Activated naive CD4-positive, alpha-beta T cell (primary cell): ENCODE measurements around the gene WDR20.
"Not testable (repeated sequence)": the region's sequence is repeated elsewhere in the genome, so short reads cannot be mapped to it uniquely, and the experiment has no call there.

Source experiments
- DNase-seq, 4 experiments: peaks; one replicate each; lab custom pipeline; 2025; lab: John Stamatoyannopoulos, UW

WDR20 gene

GRCh38 chr14:102171173-102172020, 31.7 kb downstream of the WDR20 start:
- no peak for DNase-seq

- not testable (repeated sequence) for DNase-seq
These were observed 32.2 kb downstream of the WDR20 start for GRCh38 chr14:102172021-102172272.

GRCh38 chr14:102172721-102173120, 33.0 kb downstream of the WDR20 start:
- not testable (repeated sequence) for DNase-seq

GRCh38 chr14:102177161-102177560, 37.5 kb downstream of the WDR20 start:
- no peak for DNase-seq

DNA sequence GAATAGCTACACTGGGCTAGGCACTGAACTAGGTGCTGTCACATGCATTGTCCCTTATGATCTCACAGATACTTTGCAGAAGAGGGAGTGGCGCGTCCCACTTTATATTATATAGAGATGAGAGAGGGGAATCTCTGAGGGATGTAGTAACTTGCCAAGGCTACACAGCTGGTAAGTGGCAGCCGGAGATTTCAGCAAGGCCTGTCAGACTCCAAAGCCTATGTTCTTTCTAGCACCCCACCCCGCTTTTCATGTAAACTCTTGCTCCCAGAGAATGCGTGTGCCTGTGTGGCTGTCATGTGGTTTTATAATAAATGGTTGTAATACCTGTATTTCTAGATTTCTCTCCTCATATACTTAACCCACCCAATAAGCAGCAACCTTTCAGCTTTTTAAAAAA, 39.1 kb downstream of the WDR20 start:
- DNase-seq = no peak

GRCh38 chr14:102180248-102180998, 40.7 kb downstream of the WDR20 start:
- no peak for DNase-seq

GRCh38 chr14:102181187-102181586, 41.5 kb downstream of the WDR20 start:
- DNase-seq = no peak

GRCh38 chr14:102182190-102182589, 42.5 kb downstream of the WDR20 start:
- no peak for DNase-seq

DNA sequence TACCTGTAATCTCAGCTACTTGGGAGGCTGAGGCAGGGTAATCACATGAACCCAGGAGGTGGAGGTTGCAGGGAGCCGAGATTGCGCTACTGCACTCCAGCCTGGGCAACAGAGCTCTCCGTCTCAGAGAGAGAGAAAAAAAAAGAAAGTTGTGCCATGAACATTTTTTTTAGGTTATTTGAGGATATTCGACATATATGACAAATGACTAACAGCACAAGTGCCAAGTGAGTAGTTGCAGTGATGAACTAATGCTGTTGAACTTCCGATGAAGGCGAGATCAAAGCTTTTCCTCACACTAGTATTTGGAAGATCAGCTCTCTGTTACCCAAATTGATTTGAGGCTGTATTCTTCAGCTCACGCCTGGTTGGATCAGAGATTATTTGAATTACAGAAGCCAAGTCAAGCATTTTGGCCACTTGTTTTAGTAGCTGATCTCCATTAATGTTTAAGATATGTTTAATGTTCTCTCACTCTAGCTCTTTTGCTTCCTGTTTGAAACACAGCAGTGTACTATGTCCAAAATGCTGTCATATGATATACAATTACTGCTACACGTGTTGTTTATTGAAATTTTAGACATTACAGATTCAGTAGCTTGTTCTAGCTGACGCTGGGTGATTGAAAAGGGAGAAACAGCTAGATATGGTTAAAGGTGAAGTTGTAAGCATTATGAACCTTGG, 43.4 kb downstream of the WDR20 start:
- no peak for DNase-seq

DNA sequence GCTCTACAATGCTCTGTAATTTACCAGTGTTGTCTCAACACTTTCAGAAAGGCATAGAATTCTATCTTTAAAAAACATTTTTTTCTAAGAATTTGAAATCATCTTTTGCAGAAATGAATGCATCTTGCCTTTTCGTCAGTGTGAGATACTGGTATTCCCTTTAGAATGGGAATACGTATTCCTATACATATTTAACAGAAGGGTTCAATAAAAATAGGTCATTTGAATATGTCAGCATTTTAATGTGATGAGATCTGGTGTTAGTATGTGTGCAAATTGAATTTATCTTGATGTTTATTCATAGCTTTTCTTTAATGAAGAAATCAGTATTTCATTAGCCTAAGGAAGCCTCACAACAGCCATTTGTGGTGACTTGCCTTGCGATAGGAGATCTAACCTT, 44.2 kb downstream of the WDR20 start:
- DNase-seq = no peak

DNA sequence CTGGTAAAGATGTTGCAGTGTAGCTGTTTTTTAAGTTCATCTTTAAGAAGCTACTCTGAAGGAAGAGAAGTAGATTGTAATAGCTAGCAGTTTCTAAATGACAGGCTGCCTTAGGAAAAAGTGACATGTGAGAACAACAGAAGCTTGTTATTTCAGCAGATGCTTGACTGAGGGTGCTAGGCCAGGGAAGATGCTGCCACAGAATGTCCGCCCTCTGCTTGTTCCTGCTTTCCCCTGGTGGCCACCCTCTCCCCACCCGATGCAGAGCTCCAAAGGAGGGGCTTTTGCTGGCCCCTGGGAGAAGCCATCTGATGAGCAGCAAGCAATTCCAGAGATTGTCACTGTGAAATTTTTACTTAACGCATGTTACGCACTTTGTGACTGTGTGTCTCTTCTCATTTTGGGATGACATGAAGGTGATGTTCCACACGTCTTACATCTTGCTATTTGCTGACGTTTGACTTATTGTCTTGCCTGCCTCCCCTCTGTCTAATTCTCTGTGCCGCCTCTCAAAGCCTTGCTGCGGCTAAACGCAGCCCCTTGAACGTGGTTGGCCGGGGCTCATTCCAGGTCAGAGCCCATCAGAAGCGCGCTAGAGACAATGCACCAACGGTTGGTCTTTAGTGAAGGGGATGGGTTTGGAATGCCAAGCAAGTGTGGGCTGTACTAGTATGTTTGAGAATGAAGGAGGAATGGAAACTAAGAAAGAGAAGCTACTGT, 44.8 kb downstream of the WDR20 start:
- DNase-seq = no peak

- DNase-seq = no peak
These were observed 45.7 kb downstream of the WDR20 start for GRCh38 chr14:102185360-102185759.

DNA sequence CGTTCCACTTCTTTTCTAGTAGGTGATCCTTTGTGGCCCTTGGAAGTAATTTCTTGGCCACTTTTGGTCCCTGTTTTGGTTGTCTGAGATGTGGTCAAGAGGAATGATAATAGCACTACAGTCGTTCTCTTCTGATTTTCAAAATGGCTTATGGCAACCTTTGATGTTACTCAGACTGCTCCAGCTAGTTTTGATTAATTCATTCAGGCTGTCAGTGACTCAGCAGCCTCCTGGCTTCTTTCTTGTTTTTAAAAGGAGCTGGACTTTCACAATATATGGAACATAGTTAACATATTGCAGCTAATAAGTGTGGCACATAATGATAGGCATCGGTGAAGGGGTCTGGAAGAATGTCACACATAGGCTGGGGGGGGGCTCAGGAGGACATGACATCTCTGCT, 47.3 kb downstream of the WDR20 start:
- DNase-seq = no peak

DNA sequence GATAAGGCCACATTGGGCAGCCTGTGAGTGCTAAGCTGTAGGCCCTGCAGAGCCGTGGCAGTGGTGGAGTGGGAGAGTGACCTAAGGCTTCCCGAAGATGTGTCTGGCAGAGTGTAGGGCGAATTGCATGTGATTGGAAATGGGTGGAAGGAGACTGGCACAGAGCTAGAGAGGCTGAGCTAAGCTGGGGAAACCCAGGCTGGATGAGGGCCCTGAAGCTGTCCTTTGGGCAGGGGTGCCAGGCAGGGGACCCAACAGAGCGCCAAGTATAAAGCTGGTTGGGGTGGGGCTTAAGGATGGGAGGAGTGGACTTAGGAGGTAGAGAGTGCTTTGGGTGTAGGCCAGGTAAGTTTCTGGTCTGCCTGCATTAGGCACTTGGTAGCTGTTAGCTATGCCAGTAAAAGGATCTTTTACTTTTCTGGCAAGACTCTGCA, 47.9 kb downstream of the WDR20 start:
- DNase-seq = no peak

DNA sequence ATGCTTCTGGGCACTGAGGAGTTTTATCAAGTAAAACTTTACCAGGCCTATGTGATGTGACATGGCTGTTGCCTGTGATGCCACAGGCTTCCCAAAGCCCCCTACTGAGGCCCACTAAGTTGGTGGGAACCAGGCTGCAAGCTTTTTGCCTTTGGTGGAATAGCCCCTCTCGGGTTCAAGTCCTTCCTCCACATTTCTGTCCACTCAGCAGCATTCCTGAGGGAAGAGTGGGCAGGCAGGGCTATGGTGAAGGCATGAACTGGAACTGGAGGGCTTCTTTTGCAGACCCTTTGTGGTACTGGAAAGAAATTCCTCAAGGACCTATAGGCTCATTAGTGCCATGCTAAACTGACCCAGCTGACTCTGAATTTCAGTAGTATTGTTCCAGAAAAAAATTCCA, 48.5 kb downstream of the WDR20 start:
- no peak for DNase-seq

GRCh38 chr14:102189874-102190273, 50.2 kb downstream of the WDR20 start:
- DNase-seq = no peak

- DNase-seq = no peak
These were observed 53.3 kb downstream of the WDR20 start for GRCh38 chr14:102192840-102193502.

DNA sequence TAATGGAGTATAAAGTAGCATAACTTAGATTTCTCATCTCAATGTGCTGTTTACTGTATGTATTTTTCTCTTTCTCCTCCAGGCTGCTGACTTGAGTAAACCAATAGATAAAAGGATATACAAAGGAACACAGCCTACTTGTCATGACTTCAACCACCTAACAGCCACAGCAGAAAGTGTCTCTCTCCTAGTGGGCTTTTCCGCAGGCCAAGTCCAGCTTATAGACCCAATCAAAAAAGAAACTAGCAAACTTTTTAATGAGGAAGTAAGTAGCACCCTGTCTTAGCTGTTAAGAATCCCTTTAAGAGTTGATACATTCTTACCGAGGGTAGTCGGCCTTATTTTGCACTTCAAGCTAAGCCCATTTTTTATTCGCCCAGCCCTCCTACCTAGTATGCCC, 55.2 kb downstream of the WDR20 start:
- no peak for DNase-seq

GRCh38 chr14:102195446-102195845, 55.7 kb downstream of the WDR20 start:
- no peak for DNase-seq

GRCh38 chr14:102196039-102196901, 56.6 kb downstream of the WDR20 start:
- DNase-seq = no peak

GRCh38 chr14:102196902-102197230, 57.2 kb downstream of the WDR20 start:
- no peak for DNase-seq
